CD1c-positive myeloid dendritic cell (primary cell): ENCODE measurements around the gene MYO9B.
A peak's percentile ranks its signal among the peaks of the same experiment; 100 is the strongest.

Experiments used
- DNase-seq: peaks from one replicate; pipeline ENCODE4 v3.0.0-alpha.2; 2016; ENCODE audit errors: extremely low spot score

Gene MYO9B

DNA sequence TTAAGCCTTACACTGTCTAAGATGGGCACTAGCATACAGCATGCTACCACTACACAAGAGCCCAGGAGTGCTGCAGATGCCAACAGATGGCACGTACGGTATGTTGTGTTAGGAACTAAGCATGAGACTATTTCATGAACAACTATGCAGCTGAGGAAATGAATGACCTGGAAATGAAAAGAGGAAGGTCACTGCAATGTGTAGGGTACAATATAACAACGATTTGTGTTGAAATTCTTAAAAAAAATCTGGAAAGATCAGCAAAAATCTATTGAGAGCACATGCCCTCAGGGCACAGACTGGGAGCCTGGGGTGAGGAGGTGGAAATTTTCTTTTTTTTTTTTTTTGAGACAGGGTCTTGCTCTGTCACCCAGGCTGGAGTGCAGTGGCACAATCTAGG, 14.8 kb upstream of the MYO9B start:
- DNase-seq: peak; percentile 44

GRCh38 chr19:17061205-17061604, 14.4 kb upstream of the MYO9B start:
- DNase-seq: no peak

GRCh38 chr19:17061691-17062090, 13.9 kb upstream of the MYO9B start:
- DNase-seq: no peak

- no peak for DNase-seq
These were observed 12.1 kb upstream of the MYO9B start for GRCh38 chr19:17063428-17063827.

- peak; percentile 3 for DNase-seq
These were observed 6.4 kb upstream of the MYO9B start for GRCh38 chr19:17069193-17069592.

DNA sequence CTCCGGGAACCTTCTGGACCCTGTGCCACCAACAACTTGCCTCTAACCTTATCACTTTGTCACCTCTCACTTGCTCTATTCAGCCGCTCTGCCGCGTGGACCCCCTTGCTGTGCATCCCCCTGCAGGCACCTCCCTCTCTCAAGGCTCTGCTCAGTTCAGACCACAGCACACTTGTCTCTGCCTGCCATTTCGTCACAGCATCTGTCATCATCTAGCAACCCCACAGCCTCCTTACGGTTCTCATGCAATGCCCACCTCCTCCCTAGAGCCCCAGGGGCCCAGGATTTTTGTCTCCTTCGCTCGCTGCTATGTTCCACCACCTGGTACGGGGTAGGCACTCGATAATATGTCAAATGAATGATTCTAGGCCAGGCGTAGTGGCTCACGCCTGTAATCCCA, 5.2 kb upstream of the MYO9B start:
- DNase-seq: no peak

GRCh38 chr19:17070912-17071311, 4.7 kb upstream of the MYO9B start:
- no peak for DNase-seq

- DNase-seq: no peak
These were observed 1.5 kb upstream of the MYO9B start for GRCh38 chr19:17073869-17074633.

GRCh38 chr19:17074634-17075034, 943 bp upstream of the MYO9B start:
- no peak for DNase-seq

GRCh38 chr19:17075864-17076542, 426 bp downstream of the MYO9B start:
- DNase-seq: peak; percentile 71

DNA sequence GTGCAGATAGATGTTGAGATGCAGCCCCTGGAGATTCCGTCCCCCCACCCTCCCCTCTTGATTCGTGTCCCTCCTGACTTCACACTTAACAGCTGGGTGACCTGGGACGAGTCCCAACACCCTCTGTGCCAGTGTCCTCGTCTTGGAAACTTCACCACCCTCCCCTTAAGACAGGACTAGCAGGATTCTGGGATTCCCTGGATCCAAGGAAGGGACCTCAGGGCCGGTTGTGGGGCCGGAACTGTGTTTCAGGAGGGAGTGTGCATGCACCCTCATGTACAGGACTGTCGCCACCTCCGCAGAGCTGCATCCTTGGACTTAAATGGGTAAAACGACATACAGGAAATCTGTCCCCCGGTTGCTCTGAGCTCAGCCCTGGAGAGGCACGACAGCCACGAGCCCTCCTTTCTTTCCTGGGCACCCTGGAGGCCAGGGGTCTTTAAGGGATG, 990 bp downstream of the MYO9B start:
- peak; percentile 24 for DNase-seq

DNA sequence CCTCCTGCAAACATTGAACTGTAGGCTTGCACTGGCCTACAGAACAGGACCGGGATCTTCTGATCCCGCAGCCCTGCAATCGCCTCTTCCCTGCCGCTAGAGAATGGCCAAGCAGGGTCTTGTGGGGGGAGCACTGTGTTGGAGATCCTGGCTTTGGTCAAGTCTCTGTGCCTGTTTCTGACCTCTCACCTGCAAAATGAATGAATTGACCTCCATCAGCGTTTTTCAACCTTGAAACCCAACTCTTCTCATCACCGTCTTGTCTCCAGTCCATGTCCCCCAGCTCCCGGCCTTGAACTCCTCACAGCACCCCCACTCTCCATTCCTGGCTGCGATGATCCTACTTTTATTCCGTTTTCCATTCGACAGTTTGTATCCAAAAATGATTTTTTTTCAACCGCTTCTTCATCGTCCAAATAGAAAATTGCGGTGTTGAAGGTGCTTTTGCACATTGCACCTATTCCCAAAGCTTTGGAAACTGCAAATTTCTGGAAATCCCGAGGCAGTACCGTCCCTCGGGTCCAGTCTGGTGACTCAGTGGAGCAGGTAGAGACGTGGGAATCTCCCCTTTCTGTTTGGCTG, 2.0 kb downstream of the MYO9B start:
- no peak for DNase-seq

DNA sequence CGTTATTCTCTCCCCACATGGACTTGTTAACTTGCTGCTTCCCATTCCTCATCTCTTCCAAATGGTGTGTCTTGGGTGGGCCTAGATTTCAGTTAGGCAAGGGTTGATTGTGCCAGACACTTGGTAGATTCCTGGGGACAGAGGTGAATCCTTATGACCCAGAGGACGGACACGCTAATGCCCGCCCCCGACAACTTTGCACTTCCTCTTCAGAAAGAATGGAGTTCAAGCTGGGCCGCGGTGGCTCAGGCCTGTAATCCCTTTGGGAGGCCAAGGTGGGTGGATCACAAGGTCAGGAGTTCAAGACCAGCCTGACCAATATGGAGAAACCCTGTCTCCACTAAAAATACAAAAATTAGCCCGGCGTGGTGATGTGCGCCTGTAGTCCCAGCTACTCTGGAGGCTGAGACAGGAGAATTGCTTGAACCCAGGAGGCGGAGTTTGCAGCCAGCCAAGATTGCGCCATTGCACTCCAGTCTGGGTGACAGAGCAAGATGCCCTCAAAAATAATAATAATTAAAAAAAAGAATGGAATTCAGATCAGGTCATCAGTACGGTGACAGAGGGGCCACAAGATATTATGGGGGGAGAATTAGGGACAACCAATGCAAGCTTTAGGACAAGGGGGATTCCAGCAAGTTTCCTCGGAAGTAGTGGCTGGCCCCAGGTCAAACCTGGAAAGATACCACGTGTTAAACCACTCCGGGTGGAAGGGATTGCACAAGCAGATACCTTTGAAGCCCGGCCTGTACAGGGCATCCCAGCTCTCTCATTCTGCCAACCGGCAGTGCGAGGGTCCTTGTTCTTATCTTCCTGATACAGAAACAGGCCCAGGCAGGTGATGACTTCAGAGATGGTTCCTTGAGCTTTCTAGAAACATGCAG, 2.7 kb downstream of the MYO9B start:
- peak; percentile 88 for DNase-seq

GRCh38 chr19:17078920-17079709, 3.5 kb downstream of the MYO9B start:
- DNase-seq: peak; percentile 89

- peak; percentile 69 for DNase-seq
These were observed 4.3 kb downstream of the MYO9B start for GRCh38 chr19:17079710-17080439.

- DNase-seq: no peak
These were observed 4.8 kb downstream of the MYO9B start for GRCh38 chr19:17080440-17080801.

GRCh38 chr19:17081672-17082630, 6.4 kb downstream of the MYO9B start:
- peak; percentile 52 for DNase-seq

DNA sequence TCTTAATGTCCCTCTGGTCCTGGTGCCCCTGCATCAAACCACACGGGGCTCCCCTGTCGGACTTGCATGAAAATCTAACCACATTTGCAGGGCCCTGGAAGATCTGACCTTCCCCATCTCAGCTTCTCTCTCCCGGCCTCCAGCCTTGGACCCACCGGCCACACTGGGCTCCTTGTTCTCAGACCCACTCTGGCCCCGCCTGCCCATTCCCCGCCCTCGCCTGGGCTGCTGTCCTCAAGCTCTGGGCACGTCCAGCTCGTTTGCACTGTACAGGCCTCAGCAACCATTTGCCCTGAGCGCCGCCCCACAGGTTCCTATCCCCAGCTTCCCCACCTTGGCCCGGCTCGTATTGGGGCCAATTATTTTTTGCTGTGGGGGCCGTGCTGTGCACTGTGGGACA, 10.5 kb downstream of the MYO9B start:
- no peak for DNase-seq

GRCh38 chr19:17086834-17087233, 11.3 kb downstream of the MYO9B start:
- no peak for DNase-seq
